MM.1S (cell line): ENCODE results near the gene MACROD2.

ENCODE experiments used
- CTCF ChIP-seq: fragments of 300-600 bp; sonication (generic); IDR thresholded peaks from 2 replicates; pipeline ENCODE4 v1.5.1; 2016; ENCODE audit warnings: antibody characterized with exemption, low read length, mixed read lengths
- EZH2 ChIP-seq: fragments of 300-600 bp; sonication (generic); optimal IDR thresholded peaks from 2 replicates; pipeline ENCODE3; 2017; ENCODE audit warnings: low read depth, mild to moderate bottlenecking, antibody characterized with exemption, low read length, mixed read lengths

GRCh38 chr20:15239542-15240206 lies 1244.4 kb downstream of the MACROD2 start:
- no peak for TF ChIP-seq CTCF
- no peak for TF ChIP-seq EZH2
